K562 (cell line): ENCODE data around the gene CD3D. TPM values are rescaled to one million over a fixed set of nuclear protein-coding genes. Genes with fewer than 3 reads are reported as not detected.
A peak's percentile ranks its signal among the peaks of the same experiment; 100 is the strongest.

ENCODE experiments used
- FOSL1 ChIP-seq: fragments of 200-800 bp; sonication (Bioruptor generic); conservative IDR thresholded peaks from 2 replicates; pipeline ENCODE4 v1.6.1; 2016; ENCODE audit warnings: missing genetic modification characterization, missing compliant biosample characterization
- GATAD2A ChIP-seq: fragments of 450-650 bp; IDR thresholded peaks from 2 replicates; pipeline ENCODE4 v1.6.1; 2017
- HEY1 ChIP-seq: fragments of 250-450 bp; sonication (Bioruptor Pico); IDR thresholded peaks from 2 replicates; pipeline ENCODE4 v1.5.0; 2020; ENCODE audit warnings: mild to moderate bottlenecking, moderate library complexity, borderline replicate concordance
- HMGN3 ChIP-seq: IDR thresholded peaks from 2 replicates; pipeline ENCODE4 v1.6.1; 2011; ENCODE audit warnings: borderline replicate concordance, low read depth, mild to moderate bottlenecking, mixed read lengths, low read length; ENCODE audit not compliant: insufficient read length; ENCODE audit errors: extremely low read depth
- JUN ChIP-seq, 2 experiments: sonication (generic) in 1 of 2; formaldehyde crosslinking in 1 of 2; IDR thresholded peaks; 2 replicates each; pipeline versions ENCODE4 v1.6.1 to v1.8.0; 2012 to 2022; ENCODE audit warnings: borderline replicate concordance in 2 of 2, mild to moderate bottlenecking in 2 of 2, improper control_type of control experiment in 1 of 2, low read depth in 1 of 2, low read length in 1 of 2, missing genetic modification reagents in 1 of 2
- KAT7 ChIP-seq: sonication (generic); formaldehyde crosslinking; IDR thresholded peaks from 2 replicates; pipeline ENCODE4 v1.8.0; 2022; ENCODE audit warnings: missing genetic modification reagents, mild to moderate bottlenecking, borderline replicate concordance
- NBN ChIP-seq: fragments of 450-650 bp; IDR thresholded peaks from 2 replicates; pipeline ENCODE4 v1.6.1; 2016; ENCODE audit warnings: low read depth, mild to moderate bottlenecking
- NR2C1 ChIP-seq, 2 experiments: fragments of 450-650 bp; IDR thresholded peaks; 2 replicates each; pipeline ENCODE4 v1.6.1; 2017; ENCODE audit warnings: mild to moderate bottlenecking in 2 of 2, antibody characterized with exemption in 1 of 2, inconsistent platforms in 1 of 2, missing compliant biosample characterization in 1 of 2, missing genetic modification characterization in 1 of 2
- SETDB1 ChIP-seq: IDR thresholded peaks from one replicate; pipeline ENCODE4 v1.6.1; 2012; ENCODE audit warnings: low read length, control low read depth, inconsistent platforms
- SPI1 ChIP-seq: IDR thresholded peaks from 2 replicates; pipeline ENCODE4 v1.6.1; 2011; ENCODE audit warnings: low read depth, low read length, control low read depth, borderline replicate concordance
- TCF7L2 ChIP-seq: fragments of 150-350 bp; IDR thresholded peaks from 2 replicates; pipeline ENCODE4 v1.6.1; 2016; ENCODE audit warnings: low read depth, mild to moderate bottlenecking, low read length, moderate library complexity
- ZBTB40 ChIP-seq, 2 experiments: fragments of 450-650 bp in 1 of 2; sonication (generic) in 1 of 2; formaldehyde crosslinking in 1 of 2; IDR thresholded peaks; 2 replicates each; pipeline versions ENCODE4 v1.7.1 to v1.9.0; 2016 to 2022; ENCODE audit warnings: inconsistent platforms in 1 of 2, mild to moderate bottlenecking in 1 of 2, missing genetic modification reagents in 1 of 2
- polyA plus RNA-seq, 8 experiments: library from polyadenylated mRNA; depleted of rRNA in 4 of 8; stranded (reverse) in 5 of 8; unstranded in 3 of 8; fragments of >200 nt; fragmentation: Nextera tagmentation in 2 of 8; fragmentation: Illumina TruSeq in 1 of 8; extraction: Ambion mirVana in 2 of 8; extraction: Trizol in 1 of 8; gene quantifications; 2 replicates each; pipeline versions ENCODE4 v1.2.1 to v1.2.3, GENCODE V29; 2011 to 2014; ENCODE audit warnings: inconsistent platforms in 1 of 8, missing spikeins in 1 of 8
- total RNA-seq, 7 experiments: library from RNA; depleted of rRNA in 6 of 7; stranded (reverse); fragments of >200 nt in 6 of 7; fragmentation: Illumina TruSeq in 2 of 7; extraction: Trizol in 2 of 7; gene quantifications; 2 replicates each; pipeline versions ENCODE4 v1.2.1 to v1.2.3, GENCODE V29; 2011 to 2021; ENCODE audit warnings: low replicate concordance in 1 of 7
- TF ChIP-seq, protein P1 (sequence below): fragments of 450-650 bp; IDR thresholded peaks from 2 replicates; pipeline ENCODE4 v1.6.1; 2017; ENCODE audit warnings: antibody characterized with exemption, mild to moderate bottlenecking

The CD3D gene
- total and polyA plus RNA-seq, 9 of the 15 experiments (the other 6 are each of a cell fraction or from before 2014, with no cell fraction given): 36.2 to 238 (median 67.1) TPM

- TF ChIP-seq FOSL1 (peak; percentile 85), JUN (IDR thresholded peaks at IDR 0.05; ENCODE audit: borderline replicate concordance, low read depth, low read length) (peak; percentile 33; the same call in 1 of the 2 replicates), JUN (CRISPR knock-in tag; IDR thresholded peaks at IDR 0.05; ENCODE audit: borderline replicate concordance) (no peak), GATAD2A (peak; percentile 43; the same call in 1 of the 2 replicates), NBN (no peak), HMGN3 (no peak), TCF7L2 (no peak), HEY1 (CRISPR knock-in tag) (no peak), SETDB1 (no peak), SPI1 (0 out of 2 replicates have a peak, but pooled peaks have one; percentile 48), ZBTB40 (IDR thresholded peaks at IDR 0.05) (0 out of 2 replicates have a peak, but pooled peaks have one; percentile 8), ZBTB40 (CRISPR knock-in tag; IDR thresholded peaks at IDR 0.05) (no peak), KAT7 (CRISPR knock-in tag) (no peak), NR2C1 (IDR thresholded peaks at IDR 0.05) (peak; percentile 26; the same call in 1 of the 2 replicates), NR2C1 (tag; IDR thresholded peaks at IDR 0.05) (0 out of 2 replicates have a peak, but pooled peaks have one; percentile 14)
- TF ChIP-seq, protein P1, sequence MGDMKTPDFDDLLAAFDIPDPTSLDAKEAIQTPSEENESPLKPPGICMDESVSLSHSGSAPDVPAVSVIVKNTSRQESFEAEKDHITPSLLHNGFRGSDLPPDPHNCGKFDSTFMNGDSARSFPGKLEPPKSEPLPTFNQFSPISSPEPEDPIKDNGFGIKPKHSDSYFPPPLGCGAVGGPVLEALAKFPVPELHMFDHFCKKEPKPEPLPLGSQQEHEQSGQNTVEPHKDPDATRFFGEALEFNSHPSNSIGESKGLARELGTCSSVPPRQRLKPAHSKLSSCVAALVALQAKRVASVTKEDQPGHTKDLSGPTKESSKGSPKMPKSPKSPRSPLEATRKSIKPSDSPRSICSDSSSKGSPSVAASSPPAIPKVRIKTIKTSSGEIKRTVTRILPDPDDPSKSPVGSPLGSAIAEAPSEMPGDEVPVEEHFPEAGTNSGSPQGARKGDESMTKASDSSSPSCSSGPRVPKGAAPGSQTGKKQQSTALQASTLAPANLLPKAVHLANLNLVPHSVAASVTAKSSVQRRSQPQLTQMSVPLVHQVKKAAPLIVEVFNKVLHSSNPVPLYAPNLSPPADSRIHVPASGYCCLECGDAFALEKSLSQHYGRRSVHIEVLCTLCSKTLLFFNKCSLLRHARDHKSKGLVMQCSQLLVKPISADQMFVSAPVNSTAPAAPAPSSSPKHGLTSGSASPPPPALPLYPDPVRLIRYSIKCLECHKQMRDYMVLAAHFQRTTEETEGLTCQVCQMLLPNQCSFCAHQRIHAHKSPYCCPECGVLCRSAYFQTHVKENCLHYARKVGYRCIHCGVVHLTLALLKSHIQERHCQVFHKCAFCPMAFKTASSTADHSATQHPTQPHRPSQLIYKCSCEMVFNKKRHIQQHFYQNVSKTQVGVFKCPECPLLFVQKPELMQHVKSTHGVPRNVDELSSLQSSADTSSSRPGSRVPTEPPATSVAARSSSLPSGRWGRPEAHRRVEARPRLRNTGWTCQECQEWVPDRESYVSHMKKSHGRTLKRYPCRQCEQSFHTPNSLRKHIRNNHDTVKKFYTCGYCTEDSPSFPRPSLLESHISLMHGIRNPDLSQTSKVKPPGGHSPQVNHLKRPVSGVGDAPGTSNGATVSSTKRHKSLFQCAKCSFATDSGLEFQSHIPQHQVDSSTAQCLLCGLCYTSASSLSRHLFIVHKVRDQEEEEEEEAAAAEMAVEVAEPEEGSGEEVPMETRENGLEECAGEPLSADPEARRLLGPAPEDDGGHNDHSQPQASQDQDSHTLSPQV: peak; percentile 68; the same call in 1 of the 2 replicates
Observed at GRCh38 chr11:118342503-118343161, at the start of gene CD3D (continued).
